GM19351 (cell line): ENCODE data around the gene CDKN1A.
"Not testable (repeated sequence)": the region's sequence is repeated elsewhere in the genome, so short reads cannot be mapped to it uniquely, and the experiment has no call there.

Source experiments
- ATAC-seq: cut with Tn5 transposase; IDR thresholded peaks from one replicate; pipeline ENCODE4 v1.9.1; 2021; ENCODE audit warnings: mild to moderate bottlenecking, moderate library complexity; ENCODE audit not compliant: unreplicated experiment

Gene CDKN1A

GRCh38 chr6:36678488-36679042, at the start of gene CDKN1A:
TSS of gene CDKN1A (plus strand) at chr6:36678714. CDS start at chr6:36684102, 5,388 bp downstream.
- peak; percentile 60 for ATAC-seq

GRCh38 chr6:36629784-36630183, 48.7 kb upstream of the CDKN1A start:
- ATAC-seq, result no peak

- no peak for ATAC-seq
Measured at GRCh38 chr6:36631326-36632011, 47.0 kb upstream of the CDKN1A start.

GRCh38 chr6:36633370-36633769, 45.1 kb upstream of the CDKN1A start:
- no peak for ATAC-seq

GRCh38 chr6:36633915-36634314, 44.6 kb upstream of the CDKN1A start:
- no peak for ATAC-seq

- ATAC-seq, result no peak
Measured at GRCh38 chr6:36634317-36635108, 44.0 kb upstream of the CDKN1A start.

GRCh38 chr6:36636283-36636682, 42.2 kb upstream of the CDKN1A start:
- no peak for ATAC-seq

GRCh38 chr6:36636687-36637418, 41.7 kb upstream of the CDKN1A start:
- no peak for ATAC-seq

GRCh38 chr6:36638579-36638978, 39.9 kb upstream of the CDKN1A start:
- ATAC-seq, result no peak

- no peak for ATAC-seq
Measured at GRCh38 chr6:36639171-36639808, 39.2 kb upstream of the CDKN1A start.

- ATAC-seq, result no peak
Measured at GRCh38 chr6:36641543-36641942, 37.0 kb upstream of the CDKN1A start.

- no peak for ATAC-seq
Measured at GRCh38 chr6:36642913-36643817, 35.3 kb upstream of the CDKN1A start.

- ATAC-seq, result no peak
Measured at GRCh38 chr6:36643977-36644376, 34.5 kb upstream of the CDKN1A start.

- ATAC-seq, result no peak
Measured at GRCh38 chr6:36649086-36649485, 29.4 kb upstream of the CDKN1A start.

- no peak for ATAC-seq
Measured at GRCh38 chr6:36649701-36650484, 28.6 kb upstream of the CDKN1A start.

GRCh38 chr6:36650848-36651478, 27.6 kb upstream of the CDKN1A start:
- no peak for ATAC-seq

- no peak for ATAC-seq
Measured at GRCh38 chr6:36651659-36652379, 26.7 kb upstream of the CDKN1A start.

- not testable (repeated sequence) for ATAC-seq
Measured at GRCh38 chr6:36654469-36654868, 24.0 kb upstream of the CDKN1A start.
